ENCODE measurements around the gene NID1.

- TF ChIP-seq EZH2 (IDR thresholded peaks at IDR 0.05; ENCODE audit: insufficient read depth, low read length) (no peak), CTCF (IDR thresholded peaks at IDR 0.05; ENCODE audit: insufficient read depth, low read depth, low read length) (no peak)
These were observed 75.8 kb downstream of the NID1 start for GRCh38 chr1:235989105-235989504.

All from astrocyte (in vitro differentiated cells and primary cell).